HG03460 (cell line): Measurements from ENCODE around the gene KLHL15.

Experiments
- ATAC-seq: cut with Tn5 transposase; IDR thresholded peaks from one replicate; pipeline ENCODE4 v1.9.1; 2021; ENCODE audit not compliant: unreplicated experiment

KLHL15 gene

DNA sequence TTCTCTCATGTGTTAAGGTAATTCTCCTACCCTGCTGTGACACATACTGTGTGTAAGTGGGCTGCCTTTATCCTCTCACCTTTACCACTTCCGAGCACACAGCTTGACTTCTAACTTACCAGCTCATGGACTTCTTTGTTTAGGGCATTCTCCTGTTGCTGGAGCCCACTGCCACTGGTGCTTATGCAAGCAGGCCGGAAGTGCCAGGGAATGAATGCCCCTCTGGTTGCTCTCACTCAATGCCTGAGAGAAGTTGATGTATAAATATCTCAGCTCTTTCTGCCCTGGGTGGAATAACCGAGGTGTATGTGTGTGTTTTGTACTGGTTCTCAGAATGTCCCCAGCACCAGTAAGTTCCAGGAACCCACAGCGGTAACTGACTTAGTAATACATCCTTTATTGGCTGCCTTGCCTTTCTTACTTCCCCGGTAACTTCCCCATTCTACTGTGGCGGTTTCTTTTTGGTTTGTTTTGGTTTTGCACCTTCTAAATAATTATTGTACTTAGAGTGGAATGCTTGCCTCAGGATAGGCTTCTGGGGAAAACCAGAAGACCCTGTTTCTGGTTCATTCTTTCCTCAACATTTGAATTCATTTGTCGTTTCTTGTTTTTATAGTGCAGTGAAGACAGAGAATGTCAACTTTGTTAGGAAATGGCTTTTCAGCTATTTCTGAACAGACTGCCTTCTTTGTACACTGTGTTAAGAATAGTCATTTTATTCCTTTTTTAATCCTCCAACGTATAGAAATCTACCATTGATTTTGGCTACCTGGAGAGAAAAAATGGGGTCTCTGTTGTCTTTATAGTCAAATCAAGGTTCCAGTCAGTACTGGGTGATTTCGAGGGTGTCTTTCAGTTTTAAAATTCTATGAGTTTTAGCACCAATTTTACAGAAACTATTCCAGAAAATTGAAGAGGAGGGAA, 73.7 kb downstream of the KLHL15 start:
- ATAC-seq = peak; percentile 98

DNA sequence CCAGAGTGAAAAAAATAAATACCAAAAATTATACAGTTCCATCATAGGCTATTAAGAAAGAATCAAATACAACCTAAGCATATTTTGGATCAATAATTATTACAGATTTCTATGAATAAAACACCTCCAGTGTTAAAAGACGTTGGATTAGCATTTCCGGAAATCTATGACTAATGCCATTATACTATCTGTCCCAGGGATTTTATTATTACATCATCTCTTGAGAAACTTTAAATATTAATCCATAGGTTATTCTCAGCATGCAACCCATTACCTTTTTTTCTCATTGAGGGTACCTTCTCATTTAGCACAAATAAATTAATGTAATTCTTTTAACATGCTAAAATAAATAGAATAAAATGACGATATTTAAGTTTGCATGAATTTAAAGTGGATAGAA, 74.6 kb downstream of the KLHL15 start:
- no peak for ATAC-seq

DNA sequence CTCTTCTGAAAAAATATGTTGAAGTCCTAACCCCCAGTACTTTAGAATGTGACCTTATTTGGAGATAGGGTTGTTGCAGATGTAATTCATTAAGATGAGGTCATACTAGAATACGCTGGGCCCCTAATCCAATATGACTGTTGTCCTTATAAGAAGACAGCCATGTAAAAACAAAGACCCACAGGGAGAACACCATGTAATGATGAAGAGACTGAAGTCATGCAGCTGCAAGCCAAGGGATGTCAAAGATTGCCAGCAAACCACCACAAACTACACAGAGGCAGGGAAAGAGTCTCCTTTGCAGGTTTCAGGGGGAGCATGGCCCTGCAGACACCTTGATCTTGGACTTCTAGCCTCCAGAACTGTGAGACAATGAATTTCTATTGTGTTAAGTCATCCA, 81.8 kb downstream of the KLHL15 start:
- ATAC-seq = no peak

DNA sequence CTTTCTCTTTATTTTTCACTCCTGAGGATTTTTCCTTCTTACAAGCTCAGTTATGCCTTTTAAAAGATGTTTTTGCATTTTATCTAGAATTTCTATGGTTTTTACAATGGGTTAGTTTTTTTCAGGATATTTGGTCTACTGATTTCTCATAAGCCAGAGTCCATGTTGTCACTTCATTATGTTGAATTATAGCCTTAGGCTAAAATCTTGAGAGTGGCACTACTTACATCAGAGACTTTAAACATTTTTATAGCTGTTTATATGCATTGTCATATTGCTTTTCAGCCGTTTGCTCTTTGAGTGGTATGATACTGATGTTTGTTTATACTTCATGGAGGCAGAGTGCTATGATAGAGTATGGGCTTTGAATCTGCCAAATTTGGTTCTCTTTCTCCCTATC, 82.8 kb downstream of the KLHL15 start:
- no peak for ATAC-seq

DNA sequence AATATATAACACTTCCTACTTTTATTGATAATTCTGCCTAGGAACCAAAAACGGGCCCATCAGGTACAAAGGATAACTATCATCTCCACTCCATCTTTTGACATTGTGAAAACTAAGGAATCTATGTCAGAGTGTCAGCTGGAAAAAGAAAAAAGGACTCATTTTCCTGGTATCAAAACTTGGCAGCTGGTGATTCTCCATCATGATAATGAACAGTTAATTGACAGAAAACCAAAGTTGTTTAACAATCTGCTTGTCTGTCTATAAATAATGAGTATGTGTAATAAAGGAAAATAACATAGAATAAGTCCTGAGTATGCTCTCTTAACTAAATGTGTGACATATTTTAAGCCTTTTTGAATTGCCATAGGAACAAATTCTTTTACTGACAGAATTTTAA, 87.8 kb downstream of the KLHL15 start:
- ATAC-seq = no peak

DNA sequence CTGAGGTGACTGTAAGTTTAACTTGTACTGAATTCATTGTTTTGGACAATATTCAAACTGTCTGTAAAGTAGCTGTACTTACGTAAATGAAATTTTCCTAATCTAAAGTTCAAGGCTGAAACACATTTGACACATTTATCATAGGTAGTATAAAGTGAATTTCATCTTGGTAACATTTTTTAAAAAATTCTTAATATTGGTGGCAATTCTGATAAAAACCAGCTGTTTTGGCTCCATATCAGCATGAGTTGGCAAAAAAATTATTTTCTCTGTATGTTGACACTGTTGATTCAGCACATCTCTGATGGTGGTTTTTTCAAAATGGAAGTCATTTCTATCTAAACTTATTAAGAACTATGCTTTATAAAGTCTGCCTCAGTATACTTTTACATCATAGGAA, 88.3 kb downstream of the KLHL15 start:
- ATAC-seq = no peak

DNA sequence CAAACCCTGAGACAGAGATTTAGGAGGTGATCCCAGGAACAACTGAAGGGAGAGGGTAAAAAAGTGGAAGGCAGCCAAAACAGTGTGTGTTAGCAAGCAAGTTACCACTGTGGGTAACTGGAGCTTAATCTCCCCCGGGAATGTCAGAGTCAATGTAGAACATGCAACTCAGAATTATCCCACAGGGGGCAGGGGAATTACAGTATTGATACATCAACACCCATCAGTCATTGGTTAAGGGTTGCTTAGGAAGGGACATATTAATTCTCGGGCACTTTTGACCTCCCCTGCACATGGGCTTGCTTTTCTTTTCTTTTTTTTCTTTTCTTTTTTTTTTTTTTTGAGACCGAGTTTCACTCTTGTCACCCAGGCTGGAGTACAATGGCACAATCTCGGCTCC, 89.9 kb downstream of the KLHL15 start:
- no peak for ATAC-seq

DNA sequence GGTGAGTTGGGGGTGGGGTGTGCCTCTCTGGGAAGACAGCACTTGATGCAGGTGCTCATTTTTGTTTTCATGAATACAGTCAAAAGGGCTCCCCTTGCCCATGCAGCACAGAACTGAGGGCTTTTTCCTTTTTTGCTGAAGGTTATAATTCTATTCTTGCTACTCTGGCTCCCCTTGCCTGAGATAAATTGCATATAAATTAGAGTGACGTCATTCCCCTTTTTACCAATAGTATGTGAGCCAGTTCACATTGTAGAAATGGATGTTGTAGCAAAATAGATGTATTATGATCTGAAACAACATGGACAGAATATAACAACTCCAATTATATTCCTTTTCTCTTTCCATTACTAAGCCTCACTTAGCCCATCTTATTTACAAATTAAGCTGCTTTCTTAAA, 90.8 kb downstream of the KLHL15 start:
- ATAC-seq = no peak

DNA sequence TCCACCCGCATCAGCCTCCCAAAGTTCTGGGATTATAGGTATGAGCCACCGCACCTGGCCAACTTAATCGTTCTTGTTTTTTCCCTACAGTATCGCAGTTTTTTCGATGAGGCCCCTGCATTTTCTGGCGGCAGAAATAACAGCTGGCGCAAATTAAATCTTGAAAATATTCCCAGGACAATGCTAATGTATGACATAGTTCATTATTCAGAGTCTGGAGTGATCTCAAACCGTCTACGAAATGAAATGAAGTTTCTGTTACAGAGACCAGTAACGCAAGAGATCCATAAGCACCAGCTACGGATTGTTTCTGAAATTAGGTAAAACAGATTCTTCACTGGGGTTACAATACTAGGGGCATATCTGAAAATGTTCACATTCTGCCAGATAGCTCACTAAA, 91.9 kb downstream of the KLHL15 start:
- no peak for ATAC-seq
